Hepatocyte (in vitro differentiated cells): ENCODE results near the gene COL6A3. TPM values are rescaled to one million over a fixed set of nuclear protein-coding genes. Genes with fewer than 3 reads are reported as not detected.

Source experiments
- DNase-seq: peaks from one replicate; pipeline ENCODE4 v3.0.0-alpha.2; 2016; ENCODE audit warnings: low spot score
- H2AFZ ChIP-seq: fragments of 200-600 bp; sonication (generic); 2 replicates; pipeline ENCODE4 v1.6.0; 2016; ENCODE audit warnings: antibody characterized with exemption, mild to moderate bottlenecking
- H3K27ac ChIP-seq: fragments of 200-600 bp; sonication (generic); 2 replicates; pipeline ENCODE4 v1.5.1; 2016; ENCODE audit warnings: mild to moderate bottlenecking
- H3K27me3 ChIP-seq: fragments of 200-600 bp; sonication (generic); 2 replicates; pipeline ENCODE4 v1.6.1; 2016
- H3K36me3 ChIP-seq: fragments of 200-600 bp; sonication (generic); replicated peaks from 2 replicates; pipeline ENCODE4 v1.5.1; 2016; ENCODE audit warnings: low read depth; ENCODE audit not compliant: insufficient read depth
- H3K4me1 ChIP-seq: fragments of 200-600 bp; sonication (generic); 2 replicates; pipeline ENCODE4 v1.5.1; 2016; ENCODE audit warnings: mild to moderate bottlenecking, moderate library complexity; ENCODE audit not compliant: insufficient read depth
- H3K4me2 ChIP-seq: fragments of 200-600 bp; sonication (generic); 2 replicates; pipeline ENCODE4 v1.6.0; 2016
- H3K4me3 ChIP-seq: fragments of 200-600 bp; sonication (generic); 2 replicates; pipeline ENCODE4 v1.5.1; 2016; ENCODE audit warnings: mild to moderate bottlenecking
- H3K79me2 ChIP-seq: fragments of 200-600 bp; sonication (generic); 2 replicates; pipeline ENCODE4 v1.6.0; 2017; ENCODE audit warnings: mild to moderate bottlenecking
- H3K9me2 ChIP-seq: fragments of 200-600 bp; sonication (generic); replicated peaks from 2 replicates; pipeline ENCODE4 v1.6.0; 2017; ENCODE audit warnings: mild to moderate bottlenecking; ENCODE audit not compliant: insufficient read depth
- H3K9me3 ChIP-seq: fragments of 200-600 bp; sonication (generic); 2 replicates; pipeline ENCODE4 v1.5.1; 2016; ENCODE audit warnings: low read depth, mild to moderate bottlenecking
- H4K20me1 ChIP-seq: fragments of 200-600 bp; sonication (generic); 2 replicates; pipeline ENCODE4 v1.6.0; 2016; ENCODE audit warnings: mild to moderate bottlenecking; ENCODE audit not compliant: insufficient read depth, poor library complexity, severe bottlenecking
- EZH2 ChIP-seq: fragments of 200-600 bp; sonication (generic); IDR thresholded peaks from 2 replicates; pipeline ENCODE4 v1.6.1; 2016; ENCODE audit warnings: antibody characterized with exemption, mild to moderate bottlenecking, borderline replicate concordance
- EZH2phosphoT487 ChIP-seq: fragments of 200-600 bp; sonication (generic); IDR thresholded peaks from one replicate; pipeline ENCODE4 v1.6.1; 2018; ENCODE audit warnings: antibody characterized with exemption, mild to moderate bottlenecking, low read depth, moderate library complexity; ENCODE audit not compliant: unreplicated experiment, severe bottlenecking
- WGBS: methylation state at CpG from one replicate; pipeline ENCODE4 v1.1.6; 2016; ENCODE audit warnings: low lambda C conversion rate; ENCODE audit errors: missing lambda C conversion rate; 5-methylcytosine and 5-hydroxymethylcytosine counted together
- polyA plus RNA-seq: library from polyadenylated mRNA; unstranded; fragments of >200 nt; fragmentation: Nextera tagmentation; extraction: Ambion mirVana; gene quantifications from 2 replicates; pipeline ENCODE4 v1.2.1, GENCODE V29; 2016
- total RNA-seq: library from RNA; depleted of rRNA; stranded (reverse); fragments of >200 nt; gene quantifications from 2 replicates; pipeline ENCODE4 v1.2.3, GENCODE V29; 2014
- TF ChIP-seq, protein P1 (sequence below): fragments of 200-600 bp; sonication (generic); IDR thresholded peaks from 2 replicates; pipeline ENCODE4 v1.5.1; 2016; ENCODE audit warnings: antibody characterized with exemption, mild to moderate bottlenecking; ENCODE audit not compliant: poor library complexity

The COL6A3 gene
- total and polyA plus RNA-seq, 2 experiments from 2014 or later, result 80.7 to 250 TPM

DNA sequence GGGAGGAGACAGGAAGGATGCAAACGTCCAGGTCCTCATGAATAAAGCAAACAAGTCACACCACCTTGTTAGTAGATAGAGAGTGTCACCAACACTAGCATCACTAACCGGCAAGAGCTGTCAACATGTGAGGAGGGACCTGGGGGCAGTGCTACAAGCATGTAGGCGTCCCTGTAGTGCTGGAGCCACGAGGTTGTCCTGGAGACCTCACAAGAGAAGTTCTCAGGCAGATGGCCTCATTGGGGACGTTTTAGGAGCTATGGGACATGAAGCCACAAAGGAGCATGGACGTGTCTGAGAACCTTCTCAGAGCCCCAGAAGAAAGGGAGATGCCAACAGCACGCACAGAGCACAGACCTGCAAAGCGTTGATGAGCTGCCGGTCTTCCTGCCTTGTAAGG, 70.0 kb downstream of the COL6A3 start:
- no peak overlapping the region for H3K4me3 ChIP-seq
- H3K79me2 ChIP-seq, result no peaks in the 10 kb centered on the region
- no peaks in the 10 kb centered on the region for H3K9me2 ChIP-seq
- TF ChIP-seq EZH2 (no peak), EZH2phosphoT487 (no peak)
- TF ChIP-seq, protein P1, sequence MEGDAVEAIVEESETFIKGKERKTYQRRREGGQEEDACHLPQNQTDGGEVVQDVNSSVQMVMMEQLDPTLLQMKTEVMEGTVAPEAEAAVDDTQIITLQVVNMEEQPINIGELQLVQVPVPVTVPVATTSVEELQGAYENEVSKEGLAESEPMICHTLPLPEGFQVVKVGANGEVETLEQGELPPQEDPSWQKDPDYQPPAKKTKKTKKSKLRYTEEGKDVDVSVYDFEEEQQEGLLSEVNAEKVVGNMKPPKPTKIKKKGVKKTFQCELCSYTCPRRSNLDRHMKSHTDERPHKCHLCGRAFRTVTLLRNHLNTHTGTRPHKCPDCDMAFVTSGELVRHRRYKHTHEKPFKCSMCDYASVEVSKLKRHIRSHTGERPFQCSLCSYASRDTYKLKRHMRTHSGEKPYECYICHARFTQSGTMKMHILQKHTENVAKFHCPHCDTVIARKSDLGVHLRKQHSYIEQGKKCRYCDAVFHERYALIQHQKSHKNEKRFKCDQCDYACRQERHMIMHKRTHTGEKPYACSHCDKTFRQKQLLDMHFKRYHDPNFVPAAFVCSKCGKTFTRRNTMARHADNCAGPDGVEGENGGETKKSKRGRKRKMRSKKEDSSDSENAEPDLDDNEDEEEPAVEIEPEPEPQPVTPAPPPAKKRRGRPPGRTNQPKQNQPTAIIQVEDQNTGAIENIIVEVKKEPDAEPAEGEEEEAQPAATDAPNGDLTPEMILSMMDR, result no peak
- 90% methylated on average over 9 of the region's 9 CpGs for WGBS
- H3K4me1 ChIP-seq, result no peaks in the 10 kb centered on the region
- no peak overlapping the region for H3K27ac ChIP-seq
- no peaks in the 10 kb centered on the region for H3K9me3 ChIP-seq
- no peaks in the 10 kb centered on the region for H4K20me1 ChIP-seq
- no peak overlapping the region for H3K4me2 ChIP-seq
- H3K36me3 ChIP-seq, result no peaks in the 10 kb centered on the region
- no peaks in the 10 kb centered on the region for H3K27me3 ChIP-seq
- H2AFZ ChIP-seq, result no peak overlapping the region
- DNase-seq, result no peak

DNA sequence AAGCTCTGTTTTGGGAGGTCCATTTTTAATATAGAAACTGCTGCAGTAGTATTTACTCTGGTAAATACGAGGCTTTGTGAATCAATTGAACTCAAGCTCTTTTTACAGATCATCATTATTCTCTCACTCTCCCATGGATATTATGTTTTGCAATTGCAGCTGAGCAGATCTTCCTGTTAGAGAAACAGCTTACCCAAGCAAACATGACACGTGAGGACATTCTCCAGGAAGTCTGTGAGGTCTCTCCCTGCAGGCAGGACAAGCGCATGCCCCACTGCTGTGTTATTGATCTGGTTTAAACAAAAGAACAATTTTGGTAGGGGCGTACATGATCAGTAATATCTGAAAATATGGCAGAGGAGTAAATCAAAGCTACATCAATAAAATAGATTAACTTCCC, 72.1 kb downstream of the COL6A3 start:
- no peaks in the 10 kb centered on the region for H3K79me2 ChIP-seq

DNA sequence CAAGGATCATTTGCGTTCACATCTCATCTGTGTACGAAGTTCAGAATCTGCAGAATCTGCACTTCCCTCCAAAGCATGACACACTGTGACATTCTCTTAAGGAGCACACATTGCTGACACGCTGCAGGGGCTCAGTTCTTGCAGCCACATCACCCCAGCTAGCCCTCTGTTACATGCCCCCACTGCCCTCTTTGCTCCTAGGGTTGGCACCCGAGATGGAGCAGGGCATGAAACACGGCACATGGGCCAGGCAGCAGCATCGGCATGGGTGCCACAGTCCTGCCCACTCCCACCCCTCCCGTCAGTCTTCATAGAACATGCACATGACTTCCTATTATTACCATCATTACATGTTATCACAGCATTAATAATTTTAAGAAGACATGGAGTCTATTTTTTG, 76.4 kb downstream of the COL6A3 start:
- no peaks in the 10 kb centered on the region for H3K9me3 ChIP-seq
- 93% methylated on average over 6 of the region's 7 CpGs for WGBS
- H4K20me1 ChIP-seq, result no peaks in the 10 kb centered on the region

More for the DNA sequence above, 72.1 kb downstream of the COL6A3 start:
- Histone ChIP-seq H2AFZ (no peak overlapping the region), H3K27ac (peak overlapping the region; percentile 8), H3K9me3 (no peaks in the 10 kb centered on the region), H3K36me3 (no peaks in the 10 kb centered on the region), H3K9me2 (no peaks in the 10 kb centered on the region), H4K20me1 (no peaks in the 10 kb centered on the region), H3K4me3 (no peak overlapping the region), H3K4me2 (no peak overlapping the region), H3K27me3 (no peaks in the 10 kb centered on the region), H3K4me1 (no peaks in the 10 kb centered on the region)
- TF ChIP-seq EZH2 (no peak), EZH2phosphoT487 (no peak)
- TF ChIP-seq, protein P1, result no peak
- 69% methylated on average over 4 of the region's 4 CpGs for WGBS
- DNase-seq, result peak; percentile 35

More for the DNA sequence above, 76.4 kb downstream of the COL6A3 start:
- Histone ChIP-seq H3K36me3 (no peaks in the 10 kb centered on the region), H2AFZ (no peak overlapping the region), H3K4me1 (no peaks in the 10 kb centered on the region), H3K9me2 (no peaks in the 10 kb centered on the region), H3K4me3 (no peak overlapping the region), H3K4me2 (no peak overlapping the region), H3K27me3 (no peaks in the 10 kb centered on the region), H3K79me2 (no peaks in the 10 kb centered on the region), H3K27ac (no peak overlapping the region)
- DNase-seq, result no peak
- TF ChIP-seq, protein P1, result no peak
- TF ChIP-seq EZH2phosphoT487 (no peak), EZH2 (no peak)
